ACHN (cell line): Measurements from ENCODE around the gene VEZF1.
A peak's percentile ranks its signal among the peaks of the same experiment; 100 is the strongest.

Source experiments
- DNase-seq: peaks from one replicate; pipeline ENCODE4 v3.0.0-alpha.2; 2015
- in situ Hi-C: cut with HindIII; loops from 2 replicates; pipeline ENCODE4 v1.10.0; 2017; ENCODE audit warnings: low sequenced_read_pairs, low pct_ligation_motif_present, low pct_unique_long_range_greater_than_20kb

Gene VEZF1

DNA sequence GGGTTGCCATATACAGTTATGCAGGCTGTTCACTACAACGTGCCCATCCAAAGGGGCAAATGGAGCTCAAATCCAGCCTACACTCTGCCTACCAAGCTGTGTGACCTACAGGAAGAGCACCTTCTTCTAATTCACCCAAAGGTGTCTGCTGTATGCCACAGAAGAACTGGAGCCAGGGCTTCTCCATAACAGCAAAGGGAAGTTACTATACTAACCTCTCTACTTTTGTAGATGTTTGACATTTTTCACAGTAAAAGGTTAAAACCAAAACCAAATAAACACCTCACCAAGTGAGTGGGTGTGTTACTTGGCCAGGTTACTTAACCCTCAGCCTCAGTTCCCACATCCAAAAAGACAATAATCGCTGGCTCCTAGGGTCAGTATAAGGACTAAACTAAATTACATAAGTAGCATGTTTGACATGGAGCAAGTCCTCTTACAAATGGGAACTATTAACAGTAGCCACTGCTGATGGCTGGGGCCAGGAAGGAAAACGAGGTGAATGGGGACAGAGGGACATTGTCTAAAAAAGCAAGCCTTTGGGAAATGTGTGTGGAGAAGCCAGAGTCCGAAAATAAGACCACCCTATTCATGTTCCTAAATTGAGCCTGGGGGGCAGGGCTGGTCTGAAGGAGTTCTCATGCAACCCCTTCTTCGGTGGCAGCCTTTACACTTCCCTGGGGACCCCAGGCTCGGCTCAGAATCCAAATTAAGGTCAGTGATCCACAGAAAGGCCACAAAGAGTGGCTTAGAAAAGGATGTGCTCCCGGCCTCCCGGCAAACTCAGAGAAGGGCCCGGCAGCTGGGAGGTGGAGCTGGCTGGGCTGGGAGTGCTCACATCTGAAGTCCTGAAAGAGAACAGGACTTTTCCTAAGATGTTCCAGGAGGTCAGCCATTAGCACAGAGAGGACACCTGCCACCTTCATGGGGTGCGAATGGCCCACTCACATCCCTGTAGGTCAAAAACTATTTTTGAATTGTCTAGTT, 46.4 kb downstream of the VEZF1 start:
- DNase-seq, result no peak
- in situ Hi-C loops, result no loop called here

DNA sequence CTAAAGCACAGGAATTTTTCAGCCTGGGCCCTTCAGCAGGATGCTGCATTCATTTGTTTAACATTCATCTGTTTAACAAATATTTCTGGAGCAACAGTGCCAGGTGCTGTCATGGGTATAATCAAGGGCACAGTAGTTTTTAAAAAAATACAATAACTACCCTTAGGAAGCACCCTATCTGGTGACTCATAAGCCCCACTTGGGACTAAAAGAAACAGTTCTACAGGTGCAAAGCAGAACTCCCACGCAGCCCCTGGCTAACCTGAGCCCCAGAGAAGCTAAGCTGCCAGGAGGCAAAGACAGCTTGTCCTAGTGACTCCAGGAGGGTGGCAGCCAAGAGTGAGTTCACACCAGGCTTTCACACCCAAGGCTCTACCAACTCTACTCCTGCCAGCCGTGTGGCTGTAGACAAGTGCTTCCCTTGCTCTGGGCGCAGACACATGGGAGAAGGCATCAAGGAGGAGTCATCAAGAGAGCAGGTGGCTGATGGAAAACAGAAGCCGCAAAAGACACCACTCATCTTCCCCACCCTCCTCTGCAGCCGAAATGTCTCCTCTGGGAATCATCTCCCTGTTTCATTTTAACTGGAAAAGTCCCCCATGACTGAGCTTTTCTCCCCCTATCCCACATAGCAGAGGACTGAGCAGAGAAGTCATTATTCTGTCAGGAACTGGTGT, 47.3 kb downstream of the VEZF1 start:
- in situ Hi-C loops, result no loop called here
- peak; percentile 55 for DNase-seq

DNA sequence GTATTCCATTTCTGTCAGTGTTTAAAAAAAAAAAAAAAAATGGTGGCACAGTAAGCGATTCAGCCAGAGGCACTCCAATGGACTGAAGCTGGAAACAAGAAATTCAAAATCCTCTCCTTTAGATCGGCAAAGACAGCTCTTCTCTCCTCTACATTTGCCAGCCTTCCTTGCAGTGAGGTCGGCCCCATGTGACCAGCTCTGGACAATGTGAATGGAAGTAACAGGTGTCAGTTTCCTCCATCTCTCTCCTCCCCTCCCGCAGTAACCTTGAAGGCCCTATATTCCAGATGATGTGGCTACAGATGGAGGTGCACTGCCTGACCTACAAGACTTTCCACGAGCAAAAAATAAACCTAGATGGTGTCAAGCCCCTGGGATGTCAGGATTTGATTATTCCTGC, 47.8 kb downstream of the VEZF1 start:
- peak; percentile 36 for DNase-seq
- in situ Hi-C loops, result no loop called here

DNA sequence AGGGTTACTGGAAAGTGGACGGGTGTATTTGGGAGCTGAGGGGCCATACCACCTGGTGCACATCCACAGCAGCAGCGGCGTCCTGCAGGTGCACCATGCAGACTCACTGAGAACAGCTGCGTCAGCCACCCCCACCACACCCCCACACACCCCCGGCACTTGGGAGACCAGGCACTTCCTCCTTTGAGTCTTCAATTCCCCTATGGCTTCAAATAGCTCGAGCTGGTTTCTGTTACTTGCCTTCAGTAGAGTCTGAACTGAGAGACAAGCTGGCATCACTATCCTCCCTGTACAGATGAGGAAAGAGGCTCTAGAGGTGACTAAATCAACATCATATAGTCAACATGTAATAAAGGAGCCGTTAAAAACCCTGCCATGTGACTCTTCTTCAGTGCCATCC, 48.3 kb downstream of the VEZF1 start:
- in situ Hi-C loops, result no loop called here
- DNase-seq, result no peak

DNA sequence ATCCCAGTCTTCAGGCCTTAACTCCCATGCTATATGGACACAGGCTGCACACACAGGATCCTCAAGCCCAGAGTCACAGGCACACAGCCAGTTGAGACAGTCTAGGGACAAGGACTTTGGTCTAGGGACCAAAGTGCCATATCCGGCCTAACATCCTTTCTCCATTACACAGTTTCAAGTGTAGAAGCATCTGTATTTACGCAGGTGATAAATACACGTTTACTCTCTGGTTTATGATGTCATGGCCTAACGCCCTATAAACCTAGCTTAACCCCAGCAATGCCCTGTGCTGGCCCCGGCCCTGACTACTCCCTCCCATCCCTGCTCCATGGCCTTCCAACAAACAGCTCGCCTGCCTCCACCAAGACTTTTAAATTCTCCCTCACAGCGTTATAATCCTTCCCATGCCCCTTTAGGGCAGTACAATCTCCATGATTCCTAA, 50.0 kb downstream of the VEZF1 start:
- no peak for DNase-seq
- in situ Hi-C loops, result no loop called here

DNA sequence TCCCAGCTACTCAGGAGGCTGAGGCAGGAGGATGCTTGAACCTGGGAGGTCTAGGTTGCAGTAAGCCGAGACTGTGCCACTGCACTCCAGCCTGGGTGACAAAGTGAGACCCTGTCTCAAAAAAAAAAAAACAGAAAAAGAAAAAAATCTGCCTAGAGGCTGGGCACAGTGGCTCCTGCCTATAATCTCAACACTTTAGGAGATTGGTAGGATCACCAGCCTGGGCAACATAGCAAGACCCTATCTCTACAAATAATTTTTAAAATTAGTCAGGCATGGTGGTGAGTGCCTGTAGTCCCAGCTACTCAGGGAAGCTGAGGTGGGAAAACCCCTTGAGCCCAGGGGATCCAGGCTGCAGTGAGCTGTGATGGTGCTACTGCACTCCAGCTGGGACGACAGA, 50.6 kb downstream of the VEZF1 start:
- in situ Hi-C loops, result no loop called here
- DNase-seq, result no peak

DNA sequence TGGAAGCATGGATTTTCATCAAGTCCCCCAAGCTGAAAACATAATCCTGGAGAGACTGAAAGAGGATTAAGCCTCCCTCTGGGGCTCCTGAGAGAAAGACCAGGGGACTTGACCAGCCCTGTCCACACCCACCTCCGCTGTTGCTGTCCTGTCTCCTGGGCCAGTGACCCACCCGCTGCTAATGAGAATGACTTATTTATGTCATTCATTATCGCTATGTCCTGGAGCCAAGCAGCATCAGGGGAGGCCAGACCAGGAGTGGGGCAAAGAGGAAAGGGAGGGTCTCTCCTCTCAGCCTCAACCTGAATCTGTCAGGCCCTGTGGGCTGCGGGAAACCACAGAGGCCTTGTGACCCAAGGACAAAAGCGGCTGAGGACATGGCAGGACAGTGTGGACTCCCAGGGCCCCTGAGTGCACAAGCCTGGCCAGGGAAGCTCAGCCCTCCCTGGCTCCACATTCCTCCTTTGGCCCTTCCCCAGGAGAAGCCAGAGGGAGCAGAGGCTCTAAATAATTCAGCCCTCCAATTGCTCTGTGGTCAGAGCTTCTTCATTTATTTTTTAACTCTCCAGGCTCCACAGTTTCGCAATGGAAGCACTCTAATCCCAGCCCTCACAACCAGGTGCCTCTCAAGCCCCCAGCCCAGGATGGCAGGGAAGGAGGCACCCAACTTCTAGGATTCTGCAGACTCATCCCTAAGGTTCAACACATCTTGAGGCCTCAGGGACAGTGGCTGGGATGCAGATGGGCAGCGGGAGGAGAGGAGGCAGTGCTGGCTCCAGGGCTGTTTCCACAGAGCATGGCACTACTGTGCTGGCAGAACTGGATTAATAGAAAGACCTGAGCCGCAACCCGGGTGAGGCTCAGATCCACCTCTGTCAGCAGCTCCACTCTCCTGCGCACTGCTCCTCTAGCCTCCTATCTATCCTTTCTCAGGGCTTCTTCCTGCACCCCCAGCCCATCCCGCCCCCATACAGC, 51.9 kb downstream of the VEZF1 start:
- in situ Hi-C loops, result no loop called here
- no peak for DNase-seq

DNA sequence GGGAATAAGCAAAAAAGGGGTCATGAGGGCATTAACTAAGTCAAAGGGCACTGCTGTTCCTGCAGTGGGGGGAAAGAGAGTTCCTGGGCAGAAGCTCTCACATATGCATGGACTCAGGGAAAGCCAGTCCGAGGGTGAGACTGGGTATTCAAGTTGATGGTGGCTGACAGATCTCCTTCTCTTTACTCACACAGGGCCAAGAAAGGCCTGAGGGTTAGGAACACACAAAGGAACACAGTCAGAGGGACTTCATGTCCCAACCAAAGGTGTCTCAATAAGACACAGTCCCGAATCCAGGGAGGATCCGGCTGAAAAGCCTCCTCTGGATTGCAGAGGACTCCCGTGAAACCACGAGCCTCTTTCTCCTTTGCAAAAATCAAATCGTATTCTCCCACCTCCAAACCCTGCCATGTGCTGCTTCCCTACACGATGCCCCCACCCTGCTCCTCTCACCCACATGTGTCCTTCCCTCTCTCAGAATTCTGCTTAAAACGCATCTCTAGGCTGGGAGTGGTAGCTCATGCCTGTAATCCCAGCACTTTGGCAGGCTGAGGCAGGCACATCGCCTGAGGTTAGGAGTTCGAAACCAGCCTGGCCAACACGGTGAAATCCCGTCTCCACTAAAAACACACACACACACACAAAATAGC, 56.4 kb downstream of the VEZF1 start:
- in situ Hi-C loops, result no loop called here
- DNase-seq, result no peak

DNA sequence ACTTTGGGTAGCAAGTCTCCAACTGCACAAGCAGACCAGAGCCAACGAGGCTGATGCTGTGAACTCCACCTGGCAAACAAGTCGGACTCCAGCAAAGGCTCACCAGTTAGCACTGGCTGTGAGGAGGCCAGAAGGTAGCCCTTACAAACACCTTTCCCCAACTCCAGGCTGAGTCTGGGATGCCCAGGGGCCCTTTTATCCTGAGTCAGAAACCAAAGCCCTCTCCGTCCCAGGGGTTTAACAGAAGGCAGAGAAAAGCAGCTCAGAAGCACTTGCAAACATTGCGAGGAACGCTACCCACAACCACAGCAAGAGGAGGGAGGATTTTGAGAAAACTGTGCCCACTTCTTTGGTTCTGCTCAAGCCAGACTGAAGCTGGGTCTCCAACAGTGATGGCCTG, 57.8 kb downstream of the VEZF1 start:
- in situ Hi-C loops, result no loop called here
- no peak for DNase-seq

DNA sequence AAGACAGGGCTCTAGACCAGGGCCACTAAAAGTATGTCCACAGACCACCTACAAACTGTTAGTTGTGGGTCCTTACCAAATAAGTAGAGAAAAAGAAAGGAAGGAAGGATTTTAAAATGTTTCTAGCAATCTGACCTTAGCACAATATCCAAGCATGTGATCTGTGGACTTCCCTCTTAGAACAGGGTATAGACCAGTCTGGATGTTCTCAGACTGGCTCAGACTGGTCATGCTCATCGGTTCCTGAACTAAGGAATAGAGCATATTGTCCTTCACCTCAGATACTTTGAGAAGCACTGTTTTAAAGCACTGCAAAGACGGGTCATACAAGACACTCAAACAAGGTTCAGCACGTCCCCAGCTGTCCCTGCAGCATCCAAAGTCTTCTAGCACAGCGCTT, 58.7 kb downstream of the VEZF1 start:
- no peak for DNase-seq
- in situ Hi-C loops, result no loop called here

DNA sequence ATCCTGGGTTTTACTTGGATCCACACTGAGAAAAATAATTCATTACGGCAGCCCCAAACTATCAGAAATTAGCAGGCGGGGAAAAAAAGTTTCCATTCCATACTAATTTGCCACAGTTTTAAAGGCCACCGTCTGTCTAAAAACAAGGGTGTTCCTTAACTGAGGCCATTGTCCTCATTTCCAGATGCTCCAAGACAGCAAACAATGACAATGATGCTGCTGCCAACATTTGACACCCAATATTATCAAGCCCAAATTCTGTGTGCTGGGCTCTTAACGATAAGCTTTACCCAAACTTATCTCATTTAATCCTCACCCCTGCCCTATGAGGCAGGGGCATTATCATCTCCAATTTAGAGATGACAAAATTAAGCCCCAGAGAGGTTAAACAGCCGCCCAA, 59.1 kb downstream of the VEZF1 start:
- in situ Hi-C loops, result no loop called here
- DNase-seq, result no peak

DNA sequence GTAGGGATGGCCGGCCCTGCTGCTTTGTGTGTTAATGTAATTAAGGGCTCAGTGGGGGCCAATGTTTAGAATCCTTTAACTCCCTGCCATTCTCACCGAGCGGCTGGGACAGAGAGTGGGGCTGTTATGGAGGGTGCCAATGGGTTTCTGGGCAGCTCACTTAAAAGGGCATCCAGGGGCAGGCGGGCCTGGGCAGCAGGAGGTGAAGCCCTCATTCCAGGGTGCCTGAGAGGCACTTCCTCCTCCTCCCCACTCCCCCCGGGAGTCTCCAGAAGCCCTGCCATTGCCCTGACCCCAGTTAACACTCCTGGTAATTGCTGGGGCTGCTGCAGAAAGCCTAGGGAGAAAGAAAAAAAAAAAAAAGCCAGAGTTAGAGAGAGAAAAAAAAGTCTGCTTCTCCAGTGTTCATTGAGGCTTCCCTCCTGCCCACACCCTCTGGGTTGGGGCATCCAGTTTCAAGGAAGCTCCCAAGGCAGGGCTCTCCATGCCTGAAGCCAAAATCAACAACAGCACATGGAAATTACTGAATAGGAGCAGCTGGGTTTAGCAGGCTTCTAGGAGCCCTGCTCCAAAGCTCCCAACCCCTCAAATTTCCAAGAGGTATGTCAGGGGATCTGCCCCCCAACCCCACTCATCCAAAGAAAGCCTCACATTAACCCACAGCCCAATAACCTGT, 60.9 kb downstream of the VEZF1 start:
- no peak for DNase-seq
- in situ Hi-C loops, result no loop called here

DNA sequence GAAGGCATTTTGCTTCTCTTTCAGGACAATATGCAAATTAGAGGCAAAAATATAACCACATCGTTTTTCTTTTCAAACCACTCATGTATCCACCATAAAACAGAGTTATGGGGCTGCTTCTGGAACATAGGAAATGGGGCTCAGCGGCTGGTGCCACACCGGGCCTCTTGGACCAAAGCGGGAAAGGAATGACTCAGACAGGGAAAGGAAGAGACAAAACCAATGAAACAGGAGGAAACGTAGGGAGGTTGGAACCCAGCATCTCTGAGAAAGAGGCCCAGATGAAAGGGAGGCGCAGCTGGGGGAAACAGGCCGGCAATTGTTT, 61.4 kb downstream of the VEZF1 start:
- in situ Hi-C loops, result no loop called here
- DNase-seq, result no peak

DNA sequence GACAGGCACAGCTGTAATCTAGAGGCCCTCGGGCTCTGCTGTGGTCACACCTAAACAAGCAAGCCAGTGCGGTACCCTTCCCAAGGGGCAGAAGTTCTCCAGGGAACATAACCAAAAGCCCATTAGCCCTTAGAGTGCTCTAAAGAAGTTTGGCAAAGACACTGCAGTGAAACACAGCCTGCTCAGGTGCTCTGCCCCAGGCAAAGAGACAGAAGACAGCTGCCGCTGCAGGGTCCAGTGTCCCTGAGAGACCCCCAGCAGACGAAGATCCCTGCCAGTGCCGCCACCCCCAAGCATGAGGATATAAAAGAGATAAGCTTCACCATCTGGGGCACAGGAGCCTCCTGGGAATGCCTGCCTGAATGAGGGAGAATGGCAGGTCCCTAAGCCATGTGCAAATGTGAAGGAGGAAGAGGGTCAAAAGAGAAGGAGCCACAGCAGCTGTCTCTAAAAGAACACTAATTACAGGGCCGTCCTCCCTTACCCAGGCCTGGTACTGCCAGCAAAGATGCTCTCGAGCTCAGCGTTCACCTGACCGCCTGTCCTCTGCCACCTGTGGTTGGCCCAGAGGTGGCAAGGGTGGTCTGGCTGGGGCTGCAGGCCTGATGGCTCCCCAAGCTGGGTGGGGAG, 62.6 kb downstream of the VEZF1 start:
- in situ Hi-C loops, result no loop called here
- DNase-seq, result no peak

DNA sequence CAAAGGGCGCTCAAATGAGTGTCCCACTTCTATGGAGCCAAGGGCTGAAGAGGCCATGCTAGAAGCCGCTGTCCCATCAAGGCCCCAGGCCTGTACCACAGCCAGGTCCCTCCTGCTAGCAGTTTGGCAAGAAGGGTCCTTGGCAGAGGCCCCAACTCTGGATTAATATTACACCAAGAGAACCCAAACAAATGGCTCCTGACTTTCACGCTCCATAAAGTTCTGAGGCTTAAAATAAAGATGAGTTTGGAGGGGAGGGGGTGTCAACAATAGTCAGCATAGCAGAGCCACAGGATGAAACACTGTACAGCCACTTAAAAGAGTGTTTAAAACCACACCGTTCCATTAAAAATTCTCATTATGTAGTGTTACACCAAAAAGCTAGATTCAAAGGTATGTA, 63.4 kb downstream of the VEZF1 start:
- DNase-seq, result peak; percentile 47
- in situ Hi-C loops, result no loop called here
